GM12878 (cell line): Measurements from ENCODE around the gene ZNF467. TPM values are rescaled to one million over a fixed set of nuclear protein-coding genes. Genes with fewer than 3 reads are reported as not detected.

Source experiments
- ATAC-seq: fragments of 200-7000 bp; cut with Tn5 transposase; 3 replicates; pipeline ENCODE4 v1.9.1; 2020; ENCODE audit warnings: mild to moderate bottlenecking, moderate library complexity
- BruUV-seq: library from RNA; stranded (reverse); fragments of 400-500 nt; replicated peaks from 2 replicates; lab custom pipeline; 2021; lab: Mats Ljungman, UMichigan
- CTCF ChIA-PET: fragments of 300-600 bp; sonication (Branson Sonifier 250); formaldehyde crosslinking; extraction: SDS; loops from one replicate; lab custom pipeline; 2021; ENCODE audit warnings: inconsistent platforms; lab: Yijun Ruan, JAX
- POLR2A ChIA-PET: fragments of 350-600 bp; formaldehyde crosslinking; extraction: SDS; loops from one replicate; lab custom pipeline; 2021; ENCODE audit warnings: inconsistent platforms; lab: Charles Lee
- RAD21 ChIA-PET: fragments of 300-600 bp; sonication (Branson Sonifier 250); formaldehyde crosslinking; loops from one replicate; lab custom pipeline; 2023; ENCODE audit warnings: antibody characterized with exemption; ENCODE audit not compliant: unreplicated experiment; lab: Charles Lee
- SMC1A ChIA-PET: fragments of 300-600 bp; sonication (Branson Sonifier 250); formaldehyde crosslinking; loops from one replicate; lab custom pipeline; 2023; ENCODE audit not compliant: unreplicated experiment, uncharacterized antibody; lab: Charles Lee
- DNase-seq: peaks from one replicate; pipeline ENCODE4 v3.0.0-alpha.2; 2011; ENCODE audit warnings: low read depth, low spot score
- FAIRE-seq: peaks from 3 replicates; lab custom pipeline; 2011; peaks lifted over from hg19 to GRCh38; lab: Jason Lieb, UNC
- H2AFZ ChIP-seq: 2 replicates; pipeline ENCODE4 v1.6.0; 2011; ENCODE audit warnings: low read depth, low read length, control low read depth; ENCODE audit not compliant: control insufficient read depth
- H3K27ac ChIP-seq: 2 replicates; pipeline ENCODE4 v1.5.1; 2011; ENCODE audit warnings: control low read depth; ENCODE audit not compliant: control insufficient read depth, insufficient read depth
- H3K27me3 ChIP-seq, 2 experiments: replicated peaks in 1 of 2; 2 replicates each; pipeline versions ENCODE4 v1.6.0 to v1.6.1; 2011; ENCODE audit warnings: low read length in 1 of 2; ENCODE audit not compliant: control insufficient read depth in 2 of 2, insufficient read depth in 2 of 2
- H3K36me3 ChIP-seq, 2 experiments: 2 replicates each; pipeline ENCODE4 v1.5.1; 2011; ENCODE audit warnings: low read length in 1 of 2; ENCODE audit not compliant: control insufficient read depth in 2 of 2, insufficient read depth in 2 of 2
- H3K4me1 ChIP-seq: 2 replicates; pipeline ENCODE4 v1.6.1; 2011; ENCODE audit warnings: mild to moderate bottlenecking, low read length, moderate library complexity, mixed read lengths; ENCODE audit not compliant: control insufficient read depth, insufficient read depth
- H3K4me2 ChIP-seq: 2 replicates; pipeline ENCODE4 v1.6.0; 2011; ENCODE audit warnings: control low read depth; ENCODE audit not compliant: control insufficient read depth, insufficient read depth
- H3K4me3 ChIP-seq: fragments of 200-600 bp; sonication (generic); 2 replicates; pipeline ENCODE4 v1.5.1; 2016
- H3K79me2 ChIP-seq: 2 replicates; pipeline ENCODE4 v1.6.0; 2011; ENCODE audit warnings: low read length; ENCODE audit not compliant: control insufficient read depth, insufficient read depth
- H3K9ac ChIP-seq: 2 replicates; pipeline ENCODE4 v1.8.0; 2011; ENCODE audit warnings: low read length, control low read depth, mixed read lengths; ENCODE audit not compliant: control insufficient read depth, insufficient read depth
- H3K9me3 ChIP-seq: replicated peaks from 3 replicates; pipeline ENCODE4 v1.5.1; 2011; ENCODE audit warnings: mild to moderate bottlenecking, low read length; ENCODE audit not compliant: control insufficient read depth, insufficient read depth
- H4K20me1 ChIP-seq: 2 replicates; pipeline ENCODE4 v1.6.0; 2011; ENCODE audit not compliant: control insufficient read depth, insufficient read depth
- FOXM1 ChIP-seq: IDR thresholded peaks from 2 replicates; pipeline ENCODE4 v1.6.1; 2012; ENCODE audit warnings: low read depth, mild to moderate bottlenecking, inconsistent platforms, low read length, moderate library complexity
- IKZF2 ChIP-seq, 2 experiments: fragments of 450-650 bp; IDR thresholded peaks; 2 replicates each; pipeline ENCODE4 v1.6.1; 2017; ENCODE audit warnings: mild to moderate bottlenecking in 2 of 2, moderate library complexity in 2 of 2
- JUNB ChIP-seq: IDR thresholded peaks from 2 replicates; pipeline ENCODE4 v1.6.1; 2016; ENCODE audit warnings: antibody characterized with exemption, mild to moderate bottlenecking
- MEF2B ChIP-seq: fragments of 450-650 bp; IDR thresholded peaks from 2 replicates; pipeline ENCODE4 v1.6.1; 2018; ENCODE audit warnings: mild to moderate bottlenecking, moderate library complexity; ENCODE audit not compliant: partially characterized antibody, poor library complexity, severe bottlenecking
- NFYA ChIP-seq: IDR thresholded peaks from 2 replicates; pipeline ENCODE4 v1.6.1; 2011; ENCODE audit warnings: low read depth, mild to moderate bottlenecking, low read length, improper control_type of control experiment, borderline replicate concordance
- NR2C2 ChIP-seq: IDR thresholded peaks from 2 replicates; pipeline ENCODE4 v1.6.1; 2011; ENCODE audit warnings: borderline replicate concordance, low read depth; ENCODE audit not compliant: control insufficient read depth, insufficient read length
- PML ChIP-seq: IDR thresholded peaks from 2 replicates; pipeline ENCODE4 v1.6.1; 2012; ENCODE audit warnings: low read length, inconsistent platforms
- TARDBP ChIP-seq: IDR thresholded peaks from 2 replicates; pipeline ENCODE4 v1.6.1; 2016; ENCODE audit warnings: borderline replicate concordance
- ZSCAN29 ChIP-seq: fragments of 450-650 bp; IDR thresholded peaks from 2 replicates; pipeline ENCODE4 v1.6.1; 2017; ENCODE audit warnings: mild to moderate bottlenecking, moderate library complexity
- WGBS: methylation state at CpG from one replicate; pipeline ENCODE4 v1.1.6; 2016; ENCODE audit warnings: low lambda C conversion rate; ENCODE audit not compliant: insufficient replicate concordance, insufficient coverage; ENCODE audit errors: missing lambda C conversion rate; 5-methylcytosine and 5-hydroxymethylcytosine counted together
- in situ Hi-C: fragments of 300-500 bp; cut with MboI; formaldehyde crosslinking; loops from 9 replicates; pipeline ENCODE4 v1.14.3; 2018; ENCODE audit warnings: mixed read lengths
- intact Hi-C: fragments of 100-400 bp; cut with micrococcal nuclease; formaldehyde crosslinking; loops from one replicate; pipeline ENCODE4 v1.14.2; 2022; ENCODE audit not compliant: unreplicated experiment
- polyA plus RNA-seq, 11 experiments: library from polyadenylated mRNA; depleted of rRNA in 4 of 11; unstranded in 6 of 11; stranded (reverse) in 5 of 11; fragments of >200 nt; fragmentation: Nextera tagmentation in 4 of 11; fragmentation: Illumina TruSeq in 1 of 11; extraction: Ambion mirVana in 4 of 11; extraction: Trizol in 1 of 11; gene quantifications; 1 replicate in 1 of 11; 2 replicates in 10 of 11; pipeline versions ENCODE4 v1.2.1 to v1.2.3, GENCODE V29; 2011 to 2016; ENCODE audit warnings: inconsistent platforms in 2 of 11, missing spikeins in 2 of 11, low read depth in 1 of 11
- total RNA-seq, 4 experiments: library from RNA; depleted of rRNA in 3 of 4; stranded (reverse); fragments of >200 nt in 3 of 4; fragmentation: Illumina TruSeq in 1 of 4; extraction: Trizol in 1 of 4; gene quantifications; 2 replicates each; pipeline versions ENCODE4 v1.2.1 to v1.2.3, GENCODE V29; 2013 to 2021
- TF ChIP-seq, protein P1 (sequence below): fragments of 150-350 bp; IDR thresholded peaks from 2 replicates; pipeline ENCODE4 v1.6.1; 2016; ENCODE audit warnings: low read depth, low read length

ZNF467 gene
- total and polyA plus RNA-seq, 10 of the 15 experiments (the other 5 are each of a cell fraction or from before 2014, with no cell fraction given) = not detected

DNA sequence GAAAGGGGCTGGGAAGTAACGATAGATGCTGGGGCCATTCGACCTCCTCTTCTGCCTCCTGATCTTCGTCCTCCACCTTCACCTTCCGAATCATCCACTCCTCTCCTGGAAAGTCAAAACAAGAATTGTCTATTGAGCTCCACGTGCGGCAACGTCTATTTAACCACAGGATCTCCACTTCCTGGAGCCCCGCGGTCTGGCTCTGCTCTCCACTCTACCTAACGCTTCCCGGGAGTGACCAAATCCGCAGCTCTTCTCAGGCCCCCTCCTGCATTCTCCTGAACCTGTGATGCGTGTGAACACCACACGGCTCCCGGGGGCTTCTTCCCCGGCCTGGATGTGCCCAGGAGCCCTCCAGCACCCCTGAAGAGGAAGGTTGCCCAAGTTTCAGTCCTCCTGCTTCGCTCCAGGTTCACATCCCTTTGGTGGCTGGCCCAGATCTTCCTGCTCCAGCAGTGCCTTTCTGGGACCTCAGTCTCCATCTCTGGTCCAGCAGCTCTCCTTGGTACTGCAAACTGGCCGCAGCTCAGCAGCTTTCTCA lies 7.2 kb downstream of the ZNF467 start:
- ATAC-seq (no peak), FAIRE-seq (no peak), DNase-seq (no peak)
- SMC1A ChIA-PET = no interaction called here
- Histone ChIP-seq H3K9ac (no peak overlapping the region), H3K9me3 (no peaks in the 10 kb centered on the region), H3K27me3 (no peaks in the 10 kb centered on the region; a peak in 2 of 4 replicates), H3K4me1 (no peaks in the 10 kb centered on the region; the same call in 1 of the 2 replicates), H3K4me2 (no peak overlapping the region), H3K36me3 (no peaks in the 10 kb centered on the region), H3K4me3 (no peak overlapping the region), H4K20me1 (no peaks in the 10 kb centered on the region), H3K79me2 (no peaks in the 10 kb centered on the region), H2AFZ (no peak overlapping the region), H3K27ac (no peak overlapping the region)
- RAD21 ChIA-PET = no interaction called here
- CTCF ChIA-PET = interaction anchor here (1.8 kb wide), 1 partner anchor 26 kb away, joined by 5 read pairs; no protein-coding TSS in a partner anchor
- in situ Hi-C loops (no loop called here), intact Hi-C loops (no loop called here)
- BruUV-seq = no TSS peak
- TF ChIP-seq NFYA = no peak
- no peak for TF ChIP-seq PML
- no peak for TF ChIP-seq NR2C2
- no peak for TF ChIP-seq IKZF2 (IDR thresholded peaks at IDR 0.05)
- no peak for TF ChIP-seq TARDBP
- no peak for TF ChIP-seq MEF2B
- TF ChIP-seq FOXM1 = no peak
- TF ChIP-seq, protein P1, sequence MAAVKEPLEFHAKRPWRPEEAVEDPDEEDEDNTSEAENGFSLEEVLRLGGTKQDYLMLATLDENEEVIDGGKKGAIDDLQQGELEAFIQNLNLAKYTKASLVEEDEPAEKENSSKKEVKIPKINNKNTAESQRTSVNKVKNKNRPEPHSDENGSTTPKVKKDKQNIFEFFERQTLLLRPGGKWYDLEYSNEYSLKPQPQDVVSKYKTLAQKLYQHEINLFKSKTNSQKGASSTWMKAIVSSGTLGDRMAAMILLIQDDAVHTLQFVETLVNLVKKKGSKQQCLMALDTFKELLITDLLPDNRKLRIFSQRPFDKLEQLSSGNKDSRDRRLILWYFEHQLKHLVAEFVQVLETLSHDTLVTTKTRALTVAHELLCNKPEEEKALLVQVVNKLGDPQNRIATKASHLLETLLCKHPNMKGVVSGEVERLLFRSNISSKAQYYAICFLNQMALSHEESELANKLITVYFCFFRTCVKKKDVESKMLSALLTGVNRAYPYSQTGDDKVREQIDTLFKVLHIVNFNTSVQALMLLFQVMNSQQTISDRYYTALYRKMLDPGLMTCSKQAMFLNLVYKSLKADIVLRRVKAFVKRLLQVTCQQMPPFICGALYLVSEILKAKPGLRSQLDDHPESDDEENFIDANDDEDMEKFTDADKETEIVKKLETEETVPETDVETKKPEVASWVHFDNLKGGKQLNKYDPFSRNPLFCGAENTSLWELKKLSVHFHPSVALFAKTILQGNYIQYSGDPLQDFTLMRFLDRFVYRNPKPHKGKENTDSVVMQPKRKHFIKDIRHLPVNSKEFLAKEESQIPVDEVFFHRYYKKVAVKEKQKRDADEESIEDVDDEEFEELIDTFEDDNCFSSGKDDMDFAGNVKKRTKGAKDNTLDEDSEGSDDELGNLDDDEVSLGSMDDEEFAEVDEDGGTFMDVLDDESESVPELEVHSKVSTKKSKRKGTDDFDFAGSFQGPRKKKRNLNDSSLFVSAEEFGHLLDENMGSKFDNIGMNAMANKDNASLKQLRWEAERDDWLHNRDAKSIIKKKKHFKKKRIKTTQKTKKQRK = no peak
- TF ChIP-seq JUNB = no peak
- TF ChIP-seq ZSCAN29 = no peak
- WGBS = 69% methylated on average over 18 of the region's 18 CpGs
- POLR2A ChIA-PET = no interaction called here
